ENCODE data around the gene CSMD2.

GRCh38 chr1:33928251-33928650, 236.8 kb downstream of the CSMD2 start:
- TF ChIP-seq POLR2A (IDR thresholded peaks at IDR 0.05): no peak
- no peak for TF ChIP-seq CTCF (IDR thresholded peaks at IDR 0.05 in 4 of 5, conservative IDR thresholded peaks at IDR 0.05 in 1 of 5)

All from gastrocnemius medialis (tissue), 4 donors.